GM12874 (cell line): ENCODE measurements around the gene DUSP16.

Source experiments
- TF ChIP-seq, protein P1 (sequence below): IDR thresholded peaks from 2 replicates; pipeline ENCODE4 v1.5.1; 2011; ENCODE audit warnings: low read depth, mild to moderate bottlenecking, control low read depth, low read length, moderate library complexity; ENCODE audit not compliant: insufficient read depth

The DUSP16 gene

GRCh38 chr12:12488823-12489550, 73.7 kb downstream of the DUSP16 start:
- TF ChIP-seq, protein P1, sequence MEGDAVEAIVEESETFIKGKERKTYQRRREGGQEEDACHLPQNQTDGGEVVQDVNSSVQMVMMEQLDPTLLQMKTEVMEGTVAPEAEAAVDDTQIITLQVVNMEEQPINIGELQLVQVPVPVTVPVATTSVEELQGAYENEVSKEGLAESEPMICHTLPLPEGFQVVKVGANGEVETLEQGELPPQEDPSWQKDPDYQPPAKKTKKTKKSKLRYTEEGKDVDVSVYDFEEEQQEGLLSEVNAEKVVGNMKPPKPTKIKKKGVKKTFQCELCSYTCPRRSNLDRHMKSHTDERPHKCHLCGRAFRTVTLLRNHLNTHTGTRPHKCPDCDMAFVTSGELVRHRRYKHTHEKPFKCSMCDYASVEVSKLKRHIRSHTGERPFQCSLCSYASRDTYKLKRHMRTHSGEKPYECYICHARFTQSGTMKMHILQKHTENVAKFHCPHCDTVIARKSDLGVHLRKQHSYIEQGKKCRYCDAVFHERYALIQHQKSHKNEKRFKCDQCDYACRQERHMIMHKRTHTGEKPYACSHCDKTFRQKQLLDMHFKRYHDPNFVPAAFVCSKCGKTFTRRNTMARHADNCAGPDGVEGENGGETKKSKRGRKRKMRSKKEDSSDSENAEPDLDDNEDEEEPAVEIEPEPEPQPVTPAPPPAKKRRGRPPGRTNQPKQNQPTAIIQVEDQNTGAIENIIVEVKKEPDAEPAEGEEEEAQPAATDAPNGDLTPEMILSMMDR, result no peak

DNA sequence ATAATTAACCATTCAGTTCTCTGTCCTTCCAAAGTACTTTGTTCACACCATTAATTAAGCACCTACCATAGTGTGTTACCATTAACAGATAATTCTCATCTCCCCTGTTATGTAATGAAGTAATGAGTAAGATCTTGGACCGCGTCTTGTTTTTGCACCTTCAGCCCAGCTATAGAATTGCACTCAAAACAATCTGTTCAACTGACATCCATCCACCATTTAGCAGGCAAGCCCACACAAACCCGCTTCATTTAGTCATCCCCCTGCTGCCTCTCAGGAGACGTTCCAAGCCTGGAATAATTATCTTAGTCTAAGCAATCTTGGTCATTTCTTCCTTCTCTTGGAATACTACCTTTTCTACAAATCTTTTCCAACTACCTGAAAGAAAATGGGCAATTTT, 74.4 kb downstream of the DUSP16 start:
- TF ChIP-seq, protein P1, result no peak

DNA sequence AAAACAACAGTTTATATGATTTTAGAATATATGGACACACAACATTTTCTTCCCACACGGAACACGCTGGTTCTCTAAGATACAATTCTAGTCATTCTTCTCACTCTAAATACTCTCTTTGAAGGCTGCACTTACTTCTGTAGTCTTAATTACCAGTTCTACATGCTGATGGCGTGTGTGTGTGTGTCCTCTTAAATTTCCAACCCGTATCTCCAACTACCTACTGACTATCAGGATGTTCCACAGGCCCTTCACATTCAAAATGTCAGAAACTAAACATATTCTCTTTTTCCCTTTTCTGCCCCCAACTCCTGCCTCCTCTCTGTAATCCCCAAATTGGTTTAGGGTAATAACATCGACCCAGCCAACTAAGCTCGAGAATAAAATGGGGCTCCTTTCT, 75.2 kb downstream of the DUSP16 start:
- TF ChIP-seq, protein P1, result no peak

GRCh38 chr12:12486661-12487240, 75.9 kb downstream of the DUSP16 start:
- TF ChIP-seq, protein P1, result no peak

DNA sequence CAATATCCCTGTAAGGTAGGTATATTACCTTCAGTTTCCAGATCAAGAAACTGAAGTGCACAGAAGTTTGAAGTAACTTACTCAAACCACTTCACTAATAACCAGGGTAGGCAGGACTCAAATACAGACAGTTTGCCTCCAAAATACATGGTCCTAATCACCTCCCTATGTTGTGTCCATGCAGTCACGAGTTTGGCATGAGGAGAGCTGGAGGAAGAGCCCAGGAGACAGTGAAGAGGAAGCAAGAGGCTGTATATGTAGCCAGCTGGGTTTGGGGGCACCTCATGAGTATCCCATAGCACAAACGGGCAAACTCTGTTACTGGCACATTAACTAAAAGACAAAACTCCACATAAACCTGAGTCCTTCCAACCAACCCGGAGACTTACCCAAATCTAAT, 79.2 kb downstream of the DUSP16 start:
- TF ChIP-seq, protein P1, result no peak

- TF ChIP-seq, protein P1, result no peak
These were observed 79.7 kb downstream of the DUSP16 start for GRCh38 chr12:12482959-12483358.

DNA sequence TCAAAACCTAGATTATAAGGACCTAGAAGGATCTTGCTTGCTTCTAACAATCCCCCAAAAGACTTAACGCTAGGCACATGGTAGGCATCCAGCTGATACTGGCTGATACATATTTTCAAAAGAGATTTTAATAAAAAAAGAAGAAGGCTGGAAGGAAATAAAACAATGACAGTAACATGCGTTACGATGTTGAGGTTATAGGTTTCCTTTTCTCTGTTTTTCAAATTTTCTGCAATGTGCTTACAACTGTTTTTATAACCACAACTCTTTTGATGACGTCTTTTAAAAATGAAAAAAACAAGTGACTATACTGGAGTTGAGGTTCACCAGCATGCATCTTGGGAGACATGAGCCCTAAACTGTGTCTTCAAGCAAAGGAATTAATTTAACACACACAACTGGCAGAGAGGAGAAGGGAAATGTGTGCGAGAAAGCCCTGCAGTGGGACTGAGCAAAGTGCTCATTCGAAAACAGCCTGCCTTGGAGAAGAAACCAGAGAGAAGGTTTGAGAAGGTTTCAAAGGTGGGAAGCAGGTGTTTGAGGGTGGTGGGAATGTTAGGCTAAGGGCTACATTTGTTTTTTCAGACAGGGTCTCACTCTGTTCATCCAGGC, 80.4 kb downstream of the DUSP16 start:
- TF ChIP-seq, protein P1, result no peak
